Prostate gland (tissue), 2 donors: ENCODE results near the gene COL6A1.

Source experiments
- POLR2A ChIP-seq: fragments of 450-650 bp; IDR thresholded peaks from one replicate; pipeline ENCODE4 v1.6.1; 2016; ENCODE audit warnings: antibody characterized with exemption, mild to moderate bottlenecking
- TF ChIP-seq, protein P1 (sequence below), 4 experiments: fragments of 200-600 bp in 2 of 4; fragments of 450-650 bp in 2 of 4; sonication (generic) in 2 of 4; IDR thresholded peaks; 1 replicate in 3 of 4; 2 replicates in 1 of 4; pipeline ENCODE4 v1.5.1; 2016 to 2019; ENCODE audit warnings: antibody characterized with exemption in 4 of 4, mild to moderate bottlenecking in 2 of 4, moderate library complexity in 2 of 4

DNA sequence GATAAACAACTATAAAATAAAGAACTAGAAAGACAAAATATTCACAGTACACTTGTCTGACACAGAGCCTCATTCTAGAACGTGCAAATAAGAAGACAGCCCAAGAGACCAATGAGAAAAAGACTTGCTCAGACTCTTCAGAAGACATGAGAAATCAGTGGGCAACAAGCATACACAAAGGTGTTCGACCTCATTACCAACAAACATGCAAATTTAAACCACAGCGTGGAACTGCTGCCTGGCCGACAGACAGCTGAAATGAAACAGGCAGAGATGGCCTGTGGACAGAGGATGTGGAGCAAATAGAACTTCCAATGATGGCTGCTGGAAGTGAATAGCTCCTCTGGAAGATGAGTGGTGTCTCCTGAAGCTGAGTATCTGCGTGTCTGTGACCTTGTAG, 22.4 kb upstream of the COL6A1 start:
- TF ChIP-seq, protein P1, sequence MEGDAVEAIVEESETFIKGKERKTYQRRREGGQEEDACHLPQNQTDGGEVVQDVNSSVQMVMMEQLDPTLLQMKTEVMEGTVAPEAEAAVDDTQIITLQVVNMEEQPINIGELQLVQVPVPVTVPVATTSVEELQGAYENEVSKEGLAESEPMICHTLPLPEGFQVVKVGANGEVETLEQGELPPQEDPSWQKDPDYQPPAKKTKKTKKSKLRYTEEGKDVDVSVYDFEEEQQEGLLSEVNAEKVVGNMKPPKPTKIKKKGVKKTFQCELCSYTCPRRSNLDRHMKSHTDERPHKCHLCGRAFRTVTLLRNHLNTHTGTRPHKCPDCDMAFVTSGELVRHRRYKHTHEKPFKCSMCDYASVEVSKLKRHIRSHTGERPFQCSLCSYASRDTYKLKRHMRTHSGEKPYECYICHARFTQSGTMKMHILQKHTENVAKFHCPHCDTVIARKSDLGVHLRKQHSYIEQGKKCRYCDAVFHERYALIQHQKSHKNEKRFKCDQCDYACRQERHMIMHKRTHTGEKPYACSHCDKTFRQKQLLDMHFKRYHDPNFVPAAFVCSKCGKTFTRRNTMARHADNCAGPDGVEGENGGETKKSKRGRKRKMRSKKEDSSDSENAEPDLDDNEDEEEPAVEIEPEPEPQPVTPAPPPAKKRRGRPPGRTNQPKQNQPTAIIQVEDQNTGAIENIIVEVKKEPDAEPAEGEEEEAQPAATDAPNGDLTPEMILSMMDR (IDR thresholded peaks at IDR 0.05) = no peak
- no peak for TF ChIP-seq POLR2A
